Esophagus squamous epithelium (tissue), 5 donors: Measurements from ENCODE around the gene CACNA1D. TPM values are rescaled to one million over a fixed set of nuclear protein-coding genes. Genes with fewer than 3 reads are reported as not detected.

Source experiments
- DNase-seq: peaks from one replicate; lab custom pipeline; 2025; lab: John Stamatoyannopoulos, UW
- H3K27ac ChIP-seq, 4 donors: fragments of 200-600 bp; sonication (generic); one replicate each; pipeline ENCODE4 v1.5.1; 2016 to 2019; ENCODE audit warnings: mild to moderate bottlenecking in 1 of 4
- H3K27me3 ChIP-seq, 4 donors: fragments of 200-600 bp; sonication (generic); 1 replicate in 3 of 4; 2 replicates in 1 of 4; pipeline versions ENCODE4 v1.5.1 to v1.6.0; 2017 to 2021; ENCODE audit warnings: antibody characterized with exemption in 1 of 4
- H3K36me3 ChIP-seq, 3 donors: fragments of 200-600 bp; sonication (generic); one replicate each; pipeline ENCODE4 v1.5.1; 2016 to 2019
- H3K4me1 ChIP-seq, 3 donors: fragments of 200-600 bp; sonication (generic); one replicate each; pipeline ENCODE4 v1.5.1; 2017 to 2019
- H3K4me3 ChIP-seq, 4 donors: fragments of 200-600 bp; sonication (generic); 1 replicate in 3 of 4; 2 replicates in 1 of 4; pipeline ENCODE4 v1.5.1; 2016 to 2019; ENCODE audit warnings: mild to moderate bottlenecking in 2 of 4, moderate library complexity in 1 of 4
- H3K9me3 ChIP-seq, 3 donors: fragments of 200-600 bp; sonication (generic); one replicate each; pipeline ENCODE4 v1.5.1; 2016 to 2019
- CTCF ChIP-seq, 6 experiments: fragments of 450-650 bp in 4 of 6; fragments of 200-600 bp in 2 of 6; sonication (generic) in 2 of 6; IDR thresholded peaks; one replicate each; pipeline ENCODE4 v1.5.1; 2016 to 2019; ENCODE audit warnings: antibody characterized with exemption in 6 of 6, mild to moderate bottlenecking in 4 of 6, moderate library complexity in 4 of 6
- POLR2A ChIP-seq, 4 donors: fragments of 450-650 bp; IDR thresholded peaks; one replicate each; pipeline ENCODE4 v1.6.1; 2017; ENCODE audit warnings: antibody characterized with exemption in 4 of 4, mild to moderate bottlenecking in 4 of 4, moderate library complexity in 3 of 4
- WGBS, 2 donors: methylation state at CpG; one replicate each; pipeline ENCODE4 v1.1.5; 2018; 5-methylcytosine and 5-hydroxymethylcytosine counted together
- intact Hi-C: fragments of 100-400 bp; cut with DNase I; formaldehyde crosslinking; loops from one replicate; pipeline ENCODE4 v1.15.0; 2022
- total RNA-seq, 4 donors: library from RNA; depleted of rRNA; stranded (reverse); fragments of >200 nt; gene quantifications; one replicate each; pipeline ENCODE4 v1.1.0, GENCODE V29; 2016
- donor health status: DM: yes; HTN: yes; CAD: no.

Gene CACNA1D
- total RNA-seq, 4 donors from 2014 or later: 0.56 to 4.5 (median 3.1) TPM

GRCh38 chr3:53670721-53671120 lies 176.3 kb downstream of the CACNA1D start:
- Histone ChIP-seq H3K27me3 (peaks cover 0 to 6% (median 0%) of the 10 kb centered on the region in 4 donors), H3K4me1 (peaks cover 0 to 13% (median 0%) of the 10 kb centered on the region in 3 donors), H3K4me3 (no peak overlapping the region), H3K27ac (no peak overlapping the region), H3K9me3 (no peaks in the 10 kb centered on the region), H3K36me3 (no peaks in the 10 kb centered on the region)
- DNase-seq: no peak
- 73 to 85% methylated on average over 3 of the region's 3 CpGs for WGBS, 2 donors
- intact Hi-C loops: no loop called here
- no peak for TF ChIP-seq CTCF (IDR thresholded peaks at IDR 0.05)
- no peak for TF ChIP-seq POLR2A (IDR thresholded peaks at IDR 0.05)

- no peak for DNase-seq
- peaks cover 0 to 2% (median 0%) of the 10 kb centered on the region in 4 donors for H3K27me3 ChIP-seq
- H3K4me1 ChIP-seq: peaks cover 0 to 13% (median 0%) of the 10 kb centered on the region in 3 donors
- TF ChIP-seq CTCF (IDR thresholded peaks at IDR 0.05): no peak
- TF ChIP-seq POLR2A (IDR thresholded peaks at IDR 0.05): no peak
- H3K27ac ChIP-seq: no peak overlapping the region
- H3K36me3 ChIP-seq: no peaks in the 10 kb centered on the region
- H3K4me3 ChIP-seq: no peak overlapping the region
- intact Hi-C loops: no loop called here
- 60 to 64% methylated on average over 5 of the region's 5 CpGs for WGBS, 2 donors
- H3K9me3 ChIP-seq: no peaks in the 10 kb centered on the region
Observed at GRCh38 chr3:53671192-53671960, 177.0 kb downstream of the CACNA1D start.

GRCh38 chr3:53671961-53672299 lies 177.5 kb downstream of the CACNA1D start:
- no peak for DNase-seq
- Histone ChIP-seq H3K4me3 (no peak overlapping the region), H3K4me1 (peaks cover 0 to 13% (median 0%) of the 10 kb centered on the region in 3 donors), H3K27me3 (no peaks in the 10 kb centered on the region), H3K36me3 (no peaks in the 10 kb centered on the region), H3K9me3 (no peaks in the 10 kb centered on the region), H3K27ac (no peak overlapping the region)
- no CpG with 5 or more reads among the region's 1 CpG for WGBS, 2 donors
- TF ChIP-seq POLR2A (IDR thresholded peaks at IDR 0.05) (no peak), CTCF (IDR thresholded peaks at IDR 0.05) (no peak)
- intact Hi-C loops: no loop called here

- H3K4me3 ChIP-seq: no peak overlapping the region
- H3K27ac ChIP-seq: no peak overlapping the region
- TF ChIP-seq POLR2A (IDR thresholded peaks at IDR 0.05) (no peak), CTCF (IDR thresholded peaks at IDR 0.05) (no peak)
- intact Hi-C loops: no loop called here
- no peaks in the 10 kb centered on the region for H3K27me3 ChIP-seq
- DNase-seq: no peak
- no peaks in the 10 kb centered on the region for H3K9me3 ChIP-seq
- H3K36me3 ChIP-seq: no peaks in the 10 kb centered on the region
- H3K4me1 ChIP-seq: peaks cover 0 to 13% (median 0%) of the 10 kb centered on the region in 3 donors
- 52 to 72% methylated on average over 5 of the region's 5 CpGs for WGBS, 2 donors
Observed at GRCh38 chr3:53672981-53673380, 178.6 kb downstream of the CACNA1D start.

- Histone ChIP-seq H3K36me3 (no peaks in the 10 kb centered on the region), H3K4me1 (peaks cover 0 to 13% (median 0%) of the 10 kb centered on the region in 3 donors), H3K9me3 (no peaks in the 10 kb centered on the region), H3K27ac (no peak overlapping the region), H3K4me3 (no peak overlapping the region), H3K27me3 (no peaks in the 10 kb centered on the region)
- intact Hi-C loops: no loop called here
- no peak for DNase-seq
- WGBS, 2 donors: 56 to 74% methylated on average over 10 of the region's 10 CpGs
- TF ChIP-seq POLR2A (IDR thresholded peaks at IDR 0.05) (no peak), CTCF (IDR thresholded peaks at IDR 0.05) (no peak)
Observed at GRCh38 chr3:53673722-53674350, 179.4 kb downstream of the CACNA1D start.
